NCI-H2107 (cell line): Measurements from ENCODE around the gene NUAK1.
A peak's percentile ranks its signal among the peaks of the same experiment; 100 is the strongest.
"Not testable (repeated sequence)": the region's sequence is repeated elsewhere in the genome, so short reads cannot be mapped to it uniquely, and the experiment has no call there.

Source experiments
- DNase-seq: peaks from one replicate; lab custom pipeline; 2025; lab: John Stamatoyannopoulos, UW

The NUAK1 gene

GRCh38 chr12:106146987-106147386 is 8.2 kb upstream of the NUAK1 start:
- DNase-seq = no peak

GRCh38 chr12:106145539-106146447 is 7.0 kb upstream of the NUAK1 start:
- DNase-seq = no peak

- DNase-seq = no peak
Observed at GRCh38 chr12:106144847-106145246, 6.1 kb upstream of the NUAK1 start.

GRCh38 chr12:106142591-106143261 is 4.0 kb upstream of the NUAK1 start:
- no peak for DNase-seq

GRCh38 chr12:106141920-106142319 is 3.2 kb upstream of the NUAK1 start:
- not testable (repeated sequence) for DNase-seq

- DNase-seq = no peak
Observed at GRCh38 chr12:106141452-106141851, 2.7 kb upstream of the NUAK1 start.

- no peak for DNase-seq
Observed at GRCh38 chr12:106141003-106141402, 2.2 kb upstream of the NUAK1 start.

- no peak for DNase-seq
Observed at GRCh38 chr12:106140223-106140986, 1.7 kb upstream of the NUAK1 start.

- DNase-seq = peak; percentile 72
Observed at GRCh38 chr12:106139422-106140171, 843 bp upstream of the NUAK1 start.

GRCh38 chr12:106138357-106138632 is 459 bp downstream of the NUAK1 start:
- no peak for DNase-seq

GRCh38 chr12:106137530-106138356 is 1.0 kb downstream of the NUAK1 start:
- DNase-seq = no peak

GRCh38 chr12:106136263-106136662 is 2.5 kb downstream of the NUAK1 start:
- peak; percentile 91 for DNase-seq

- no peak for DNase-seq
Observed at GRCh38 chr12:106135781-106136180, 3.0 kb downstream of the NUAK1 start.

GRCh38 chr12:106135075-106135474 is 3.7 kb downstream of the NUAK1 start:
- no peak for DNase-seq

GRCh38 chr12:106134294-106134949 is 4.3 kb downstream of the NUAK1 start:
- no peak for DNase-seq

GRCh38 chr12:106133136-106134087 is 5.3 kb downstream of the NUAK1 start:
- DNase-seq = no peak

GRCh38 chr12:106132175-106133135 is 6.3 kb downstream of the NUAK1 start:
- DNase-seq = no peak

GRCh38 chr12:106131676-106132075 is 7.1 kb downstream of the NUAK1 start:
- no peak for DNase-seq
